Effector memory CD4-positive, alpha-beta T cell (primary cell): Measurements from ENCODE around the gene CLASP2.
"Not testable (repeated sequence)": the region's sequence is repeated elsewhere in the genome, so short reads cannot be mapped to it uniquely, and the experiment has no call there.

Experiments
- DNase-seq, 3 donors: peaks; one replicate each; pipeline ENCODE4 v3.0.0-alpha.2; 2020
- H3K27ac ChIP-seq: 2 replicates; pipeline ENCODE4 v1.7.0; 2013; ENCODE audit warnings: mild to moderate bottlenecking, low read length, moderate library complexity; ENCODE audit not compliant: insufficient read depth, poor library complexity, severe bottlenecking
- H3K27me3 ChIP-seq: replicated peaks from 2 replicates; pipeline ENCODE4 v1.7.0; 2013; ENCODE audit warnings: mild to moderate bottlenecking, low read length; ENCODE audit not compliant: insufficient read depth, control insufficient read depth, poor library complexity, severe bottlenecking
- H3K36me3 ChIP-seq: 2 replicates; pipeline ENCODE4 v1.7.0; 2013; ENCODE audit warnings: mild to moderate bottlenecking, low read length, moderate library complexity; ENCODE audit not compliant: control insufficient read depth, insufficient read depth
- H3K4me1 ChIP-seq: 2 replicates; pipeline ENCODE4 v1.7.0; 2013; ENCODE audit warnings: low read length, mild to moderate bottlenecking; ENCODE audit not compliant: control insufficient read depth, insufficient read depth, poor library complexity, severe bottlenecking
- H3K4me3 ChIP-seq: 2 replicates; pipeline ENCODE4 v1.7.0; 2013; ENCODE audit warnings: low read length, low read depth, mild to moderate bottlenecking; ENCODE audit not compliant: insufficient read depth, poor library complexity, severe bottlenecking
- H3K9me3 ChIP-seq: 2 replicates; pipeline ENCODE4 v1.7.0; 2013; ENCODE audit warnings: mild to moderate bottlenecking, low read length, moderate library complexity; ENCODE audit not compliant: control insufficient read depth
- total RNA-seq, 3 donors: gene quantifications; one replicate each; lab custom pipeline; 2026; lab: John Stamatoyannopoulos, UW

The CLASP2 gene
- total RNA-seq, result 57.9 to 70.7 (median 68.4) reads per million in 3 donors

DNA sequence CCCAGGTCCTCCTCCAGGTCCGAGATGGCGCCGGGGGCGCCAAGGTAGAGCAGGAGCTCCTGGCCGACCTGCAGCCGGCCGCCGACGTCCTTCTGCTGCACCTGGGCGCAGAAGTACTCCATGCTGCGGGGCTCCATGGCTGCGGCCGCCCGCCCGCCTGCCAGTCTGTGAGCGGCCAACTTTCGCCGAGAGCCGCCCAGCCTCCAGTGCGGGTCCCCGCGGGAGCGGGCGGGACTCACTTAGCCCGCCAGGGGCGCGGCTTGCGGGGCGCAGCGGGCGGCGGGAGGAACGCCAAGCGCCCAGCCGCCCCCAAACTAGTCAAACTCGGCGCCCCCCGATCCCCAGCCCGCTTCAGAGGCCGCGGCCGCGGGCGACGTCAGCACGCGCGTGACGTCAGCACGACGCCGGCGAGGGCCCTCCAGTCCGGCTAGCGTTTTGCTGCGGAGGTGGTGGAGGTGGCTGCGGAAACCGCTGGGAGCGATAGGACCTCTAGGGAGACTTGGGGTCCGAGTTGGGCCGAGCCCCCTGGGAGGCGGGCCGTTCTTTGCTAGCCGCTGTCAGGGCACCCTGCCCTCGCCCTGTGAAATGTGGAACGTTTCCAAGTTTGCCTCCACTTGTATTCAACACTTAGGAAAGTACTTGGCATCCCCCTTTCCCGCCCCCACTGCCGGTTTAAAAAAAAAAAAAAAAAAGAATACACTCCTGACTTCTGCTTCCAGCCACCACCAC lies at the start of gene CLASP2:
Gene CLASP2 (minus strand): TSS at position 389 of the 729 bp plus-strand sequence. CDS start 252 bp downstream, at position 137.
- Histone ChIP-seq H3K27ac (peak within 1 kb of the TSS; percentile 87), H3K27me3 (no peaks in the 10 kb centered on the region), H3K4me1 (peaks cover 5% of the 10 kb centered on the region), H3K4me3 (peak within 1 kb of the TSS; percentile 90), H3K9me3 (no peaks in the 10 kb centered on the region), H3K36me3 (no peaks in the 10 kb centered on the region)
- DNase-seq, result peak; percentile 74 to 79 (median 76)

DNA sequence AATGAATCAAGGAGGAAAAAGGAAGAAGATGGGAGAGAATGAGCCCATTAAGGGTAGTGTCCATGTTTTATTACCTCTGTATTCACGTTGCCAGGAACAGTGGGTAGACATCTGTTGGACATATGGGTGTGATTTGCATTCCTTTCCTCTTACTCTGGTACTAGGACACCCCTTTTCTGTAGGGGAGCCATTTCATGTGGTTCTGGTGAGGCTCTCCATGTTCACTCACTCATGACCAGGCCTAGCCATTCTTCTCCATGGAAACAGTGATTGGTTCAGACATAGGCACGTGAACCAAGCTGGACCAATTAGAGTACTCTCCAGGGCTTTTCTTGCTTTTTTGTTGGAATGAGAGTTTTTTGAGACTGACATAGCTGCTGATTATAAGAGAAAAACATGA lies 40.8 kb upstream of the CLASP2 start:
- Histone ChIP-seq H3K4me1 (no peaks in the 10 kb centered on the region), H3K9me3 (no peaks in the 10 kb centered on the region)

DNA sequence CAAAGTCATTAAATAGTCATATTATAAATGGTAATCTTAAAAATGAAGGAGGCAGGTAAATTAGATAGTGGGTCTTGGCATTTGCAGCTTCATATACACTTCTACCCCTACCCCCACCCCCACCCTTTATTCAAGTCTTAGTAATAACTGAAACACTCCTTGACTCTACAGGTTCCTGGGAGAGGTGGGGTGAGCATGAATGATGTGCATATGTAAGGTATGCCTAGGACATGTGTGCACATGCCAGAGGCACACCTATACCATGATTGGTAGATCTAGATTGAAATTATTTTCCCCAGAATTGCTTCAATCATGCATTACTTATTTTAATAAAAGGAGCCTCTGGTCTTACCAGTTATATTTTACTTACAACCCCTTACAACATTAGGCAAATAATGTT lies 40.2 kb upstream of the CLASP2 start:
- no peak for DNase-seq
- Histone ChIP-seq H3K27me3 (no peaks in the 10 kb centered on the region), H3K4me3 (no peak overlapping the region), H3K9me3 (no peaks in the 10 kb centered on the region), H3K4me1 (no peaks in the 10 kb centered on the region), H3K36me3 (no peaks in the 10 kb centered on the region), H3K27ac (no peak overlapping the region)

More for the DNA sequence above, 40.8 kb upstream of the CLASP2 start:
- Histone ChIP-seq H3K27me3 (no peaks in the 10 kb centered on the region), H3K27ac (no peak overlapping the region), H3K4me3 (no peak overlapping the region), H3K36me3 (no peaks in the 10 kb centered on the region)
- DNase-seq, result no peak

DNA sequence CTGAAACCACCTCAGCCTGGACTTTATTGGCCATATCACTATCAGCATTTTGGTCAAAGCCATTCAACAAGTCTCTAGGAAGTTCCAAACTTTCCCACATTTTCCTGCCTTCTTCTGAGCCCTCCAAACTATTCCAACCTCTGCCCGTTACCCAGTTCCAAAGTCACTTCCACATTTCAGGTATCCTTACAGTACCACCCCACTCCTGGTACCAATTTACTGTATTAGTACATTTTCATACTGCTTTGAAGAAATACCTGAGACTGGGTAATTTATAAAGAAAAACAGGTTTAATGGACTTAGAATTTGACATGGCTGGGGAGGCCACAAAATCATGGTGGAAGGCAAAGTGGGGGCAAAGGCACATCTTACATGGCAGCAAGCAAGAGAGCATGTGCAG lies 36.3 kb upstream of the CLASP2 start:
- not testable (repeated sequence) for H3K4me1 ChIP-seq, H3K9me3 ChIP-seq, DNase-seq, H3K4me3 ChIP-seq, H3K27me3 ChIP-seq, H3K27ac ChIP-seq, H3K36me3 ChIP-seq

DNA sequence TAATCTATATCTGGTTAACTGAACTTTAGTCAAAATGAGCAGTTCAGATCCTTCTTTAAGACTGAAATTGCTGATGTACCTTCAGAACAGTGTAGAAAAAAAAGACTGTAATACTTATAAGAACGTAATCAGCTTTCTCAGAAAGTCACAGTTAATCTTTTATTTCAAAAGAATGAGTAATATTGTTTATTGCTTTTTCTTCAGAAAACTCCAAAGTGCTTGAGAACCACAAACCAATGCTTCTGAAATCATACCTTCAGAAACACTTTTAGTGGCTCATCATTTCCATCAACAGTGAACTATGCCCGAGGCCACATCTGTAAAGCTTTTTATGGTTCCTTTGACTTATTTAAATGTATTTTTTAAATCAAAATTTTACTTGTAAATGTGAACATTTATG lies 33.3 kb upstream of the CLASP2 start:
- no peaks in the 10 kb centered on the region for H3K36me3 ChIP-seq
- DNase-seq, result no peak
- H3K27ac ChIP-seq, result no peak overlapping the region
- H3K9me3 ChIP-seq, result no peaks in the 10 kb centered on the region
- no peak overlapping the region for H3K4me3 ChIP-seq
- H3K4me1 ChIP-seq, result no peaks in the 10 kb centered on the region
- no peaks in the 10 kb centered on the region for H3K27me3 ChIP-seq

DNA sequence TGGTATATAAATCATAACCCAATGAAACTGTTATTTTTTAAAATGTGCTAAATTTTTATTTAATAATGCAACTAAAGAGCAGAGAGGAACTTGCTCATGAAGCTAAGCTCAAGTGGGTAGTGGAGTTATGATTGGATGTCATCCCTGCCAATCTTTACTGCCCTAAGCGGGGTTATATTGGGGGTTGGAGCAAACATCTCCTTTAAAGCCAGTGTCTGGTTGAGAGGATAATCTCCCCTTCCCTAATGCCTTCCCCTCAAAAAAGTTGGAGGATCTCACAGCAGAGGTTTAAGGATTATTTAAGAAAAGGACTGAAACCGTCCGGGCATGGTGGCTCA lies 32.1 kb upstream of the CLASP2 start:
- H3K27ac ChIP-seq, result no peak overlapping the region
- H3K4me3 ChIP-seq, result no peak overlapping the region
- H3K4me1 ChIP-seq, result no peaks in the 10 kb centered on the region
- H3K27me3 ChIP-seq, result no peaks in the 10 kb centered on the region
- no peak for DNase-seq
- no peaks in the 10 kb centered on the region for H3K9me3 ChIP-seq
- no peaks in the 10 kb centered on the region for H3K36me3 ChIP-seq

DNA sequence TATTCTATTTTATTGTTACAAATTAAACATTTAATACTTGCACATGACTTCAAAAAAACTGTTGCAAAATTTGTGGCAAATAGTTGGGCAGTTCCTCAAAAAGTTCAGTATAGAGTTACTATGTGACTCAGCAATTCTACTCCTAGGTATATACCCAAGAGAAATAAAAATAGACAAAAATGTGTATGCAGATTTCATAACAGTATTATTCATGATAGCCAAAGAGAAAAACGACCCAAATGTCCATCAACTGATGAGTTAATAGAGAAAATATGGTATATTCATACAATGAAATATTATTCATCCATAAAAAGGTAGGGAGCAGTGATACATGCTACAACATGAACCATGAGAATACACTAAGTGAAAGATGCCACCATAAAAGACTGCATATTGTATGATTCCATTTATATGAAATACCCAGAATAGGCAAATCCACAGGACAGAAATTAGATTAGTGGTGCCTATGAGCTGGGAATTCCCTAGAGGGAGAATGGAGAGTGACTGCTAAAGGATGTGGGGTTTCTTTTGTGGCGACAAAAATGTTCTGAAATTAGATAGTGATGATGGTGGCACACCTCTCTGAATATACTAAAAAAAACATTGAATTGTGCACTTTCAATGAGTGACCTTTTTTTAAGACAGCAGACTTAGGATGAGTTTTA lies 31.6 kb upstream of the CLASP2 start:
- Histone ChIP-seq H3K27me3 (no peaks in the 10 kb centered on the region), H3K27ac (no peak overlapping the region), H3K9me3 (no peaks in the 10 kb centered on the region), H3K4me1 (no peaks in the 10 kb centered on the region), H3K36me3 (no peaks in the 10 kb centered on the region), H3K4me3 (no peak overlapping the region)
- DNase-seq, result no peak

DNA sequence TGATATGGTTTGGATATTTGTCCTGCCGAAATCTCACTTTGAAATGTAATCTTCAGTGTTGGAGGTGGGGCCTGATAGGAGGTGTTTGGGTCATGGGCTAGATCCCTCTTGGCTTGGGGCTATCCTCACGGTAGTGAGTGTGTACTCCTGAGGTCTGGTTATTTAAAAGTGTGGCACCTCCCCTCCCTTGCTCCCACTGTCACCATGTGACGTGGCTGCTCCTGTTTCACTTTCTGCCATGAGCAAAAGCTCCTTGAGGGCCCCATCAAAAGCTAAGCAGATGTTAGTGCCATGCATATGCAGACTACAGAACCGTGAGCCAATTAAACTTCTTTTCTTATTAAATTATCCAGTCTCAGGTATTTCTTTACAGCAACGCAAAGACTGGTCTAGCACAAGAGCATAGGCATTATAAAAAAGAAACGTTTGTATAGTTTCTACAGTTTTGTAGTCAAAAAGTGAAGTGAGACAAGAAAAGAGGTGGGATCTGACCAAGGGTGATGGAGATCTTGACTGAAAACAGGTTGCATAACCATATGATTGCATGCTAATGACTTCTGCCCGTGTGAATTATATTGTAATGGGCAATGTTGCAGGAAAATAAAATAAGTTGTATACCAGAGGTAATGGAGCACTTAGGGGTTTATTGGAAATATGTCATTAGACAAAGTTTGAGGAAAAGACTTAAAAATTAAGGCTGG lies 28.5 kb upstream of the CLASP2 start:
- Histone ChIP-seq H3K4me1 (no peaks in the 10 kb centered on the region), H3K27ac (no peak overlapping the region), H3K4me3 (no peak overlapping the region), H3K36me3 (no peaks in the 10 kb centered on the region), H3K27me3 (no peaks in the 10 kb centered on the region), H3K9me3 (no peaks in the 10 kb centered on the region)
- no peak for DNase-seq

DNA sequence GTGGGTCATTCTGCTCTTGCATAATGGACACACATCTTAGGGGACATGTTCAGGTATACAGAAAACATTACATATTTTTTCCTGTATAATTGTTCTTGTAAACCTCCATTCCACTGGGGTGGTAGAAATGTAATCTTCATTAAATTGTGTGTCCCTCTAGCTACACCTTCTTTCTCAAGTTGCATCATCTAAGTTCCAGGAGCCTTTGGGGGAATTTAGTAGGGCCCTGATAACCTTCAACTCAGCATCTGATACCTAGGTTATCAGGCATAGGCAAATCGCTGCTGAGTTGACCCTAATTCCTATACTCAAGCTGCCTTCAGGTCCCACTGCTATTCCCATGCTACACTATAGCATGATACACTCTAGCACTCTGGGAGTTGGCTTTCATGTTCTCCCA lies 19.1 kb upstream of the CLASP2 start:
- Histone ChIP-seq H3K27ac (no peak overlapping the region), H3K4me3 (no peak overlapping the region), H3K36me3 (no peaks in the 10 kb centered on the region), H3K9me3 (no peaks in the 10 kb centered on the region), H3K27me3 (no peaks in the 10 kb centered on the region), H3K4me1 (no peaks in the 10 kb centered on the region)
- DNase-seq, result no peak

DNA sequence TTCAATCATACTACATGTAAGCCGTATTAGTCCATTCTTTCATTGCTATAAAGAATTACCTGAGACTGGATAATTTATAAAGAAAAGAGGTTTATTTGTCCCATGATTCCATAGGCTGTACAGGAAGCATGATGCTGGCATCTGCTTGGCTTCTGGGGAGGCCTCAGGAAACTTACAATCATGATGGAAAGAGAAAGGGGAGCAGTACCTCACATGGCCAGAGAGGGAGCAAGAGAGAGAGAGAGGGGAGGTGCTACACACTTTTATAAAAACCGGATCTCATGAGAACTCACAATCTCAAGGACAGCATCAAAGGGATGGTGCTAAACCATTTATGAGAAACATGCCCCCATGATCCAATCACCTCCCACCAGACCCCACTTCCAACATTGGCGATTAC lies 14.3 kb upstream of the CLASP2 start:
- no peaks in the 10 kb centered on the region for H3K9me3 ChIP-seq
- no peak overlapping the region for H3K4me3 ChIP-seq
- H3K27me3 ChIP-seq, result no peaks in the 10 kb centered on the region
- DNase-seq, result no peak
- H3K4me1 ChIP-seq, result no peaks in the 10 kb centered on the region
- no peaks in the 10 kb centered on the region for H3K36me3 ChIP-seq
- H3K27ac ChIP-seq, result no peak overlapping the region
